Thoracic aorta (tissue), 2 donors: ENCODE results near the gene ZBED5. TPM values are rescaled to one million over a fixed set of nuclear protein-coding genes. Genes with fewer than 3 reads are reported as not detected.

Experiments
- ATAC-seq: fragments of 150-250 bp; one replicate; pipeline ENCODE4 v1.8.0; 2017; ENCODE audit warnings: low read depth; ENCODE audit not compliant: insufficient number of reproducible peaks, low FRiP score
- DNase-seq: peaks from one replicate; pipeline ENCODE4 v3.0.0-alpha.2; 2020; ENCODE audit warnings: low spot score
- H3K27ac ChIP-seq, 2 donors: fragments of 200-600 bp; sonication (generic); 1 replicate in 1 of 2; 2 replicates in 1 of 2; pipeline ENCODE4 v1.5.1; 2016; ENCODE audit warnings: mild to moderate bottlenecking in 2 of 2, moderate library complexity in 2 of 2
- H3K27me3 ChIP-seq: fragments of 200-600 bp; sonication (generic); replicated peaks from 2 replicates; pipeline ENCODE4 v1.6.0; 2016; ENCODE audit warnings: mild to moderate bottlenecking; ENCODE audit not compliant: insufficient read depth
- H3K36me3 ChIP-seq: fragments of 200-600 bp; sonication (generic); one replicate; pipeline ENCODE4 v1.5.1; 2016
- H3K4me1 ChIP-seq, 2 donors: fragments of 200-600 bp; sonication (generic); 1 replicate in 1 of 2; 2 replicates in 1 of 2; pipeline versions ENCODE4 v1.5.1 to v1.6.0; 2016; ENCODE audit warnings: low read depth in 2 of 2, mild to moderate bottlenecking in 1 of 2; ENCODE audit not compliant: control insufficient read depth in 1 of 2
- H3K4me3 ChIP-seq: fragments of 200-600 bp; sonication (generic); 2 replicates; pipeline ENCODE4 v1.5.1; 2016; ENCODE audit warnings: mild to moderate bottlenecking
- H3K9me3 ChIP-seq: fragments of 200-600 bp; sonication (generic); 2 replicates; pipeline ENCODE4 v1.5.1; 2016
- total RNA-seq, 2 donors: library from RNA; depleted of rRNA; stranded (reverse); fragments of >200 nt; gene quantifications; one replicate each; pipeline versions ENCODE4 v1.1.0 to v1.2.3, GENCODE V29; 2016
- TF ChIP-seq, protein P1 (sequence below): fragments of 200-600 bp; sonication (generic); IDR thresholded peaks from one replicate; pipeline ENCODE4 v1.5.1; 2019; ENCODE audit warnings: antibody characterized with exemption

ZBED5 gene
- total RNA-seq: 10 to 100 TPM; 37.4 to 39.7 TPM

DNA sequence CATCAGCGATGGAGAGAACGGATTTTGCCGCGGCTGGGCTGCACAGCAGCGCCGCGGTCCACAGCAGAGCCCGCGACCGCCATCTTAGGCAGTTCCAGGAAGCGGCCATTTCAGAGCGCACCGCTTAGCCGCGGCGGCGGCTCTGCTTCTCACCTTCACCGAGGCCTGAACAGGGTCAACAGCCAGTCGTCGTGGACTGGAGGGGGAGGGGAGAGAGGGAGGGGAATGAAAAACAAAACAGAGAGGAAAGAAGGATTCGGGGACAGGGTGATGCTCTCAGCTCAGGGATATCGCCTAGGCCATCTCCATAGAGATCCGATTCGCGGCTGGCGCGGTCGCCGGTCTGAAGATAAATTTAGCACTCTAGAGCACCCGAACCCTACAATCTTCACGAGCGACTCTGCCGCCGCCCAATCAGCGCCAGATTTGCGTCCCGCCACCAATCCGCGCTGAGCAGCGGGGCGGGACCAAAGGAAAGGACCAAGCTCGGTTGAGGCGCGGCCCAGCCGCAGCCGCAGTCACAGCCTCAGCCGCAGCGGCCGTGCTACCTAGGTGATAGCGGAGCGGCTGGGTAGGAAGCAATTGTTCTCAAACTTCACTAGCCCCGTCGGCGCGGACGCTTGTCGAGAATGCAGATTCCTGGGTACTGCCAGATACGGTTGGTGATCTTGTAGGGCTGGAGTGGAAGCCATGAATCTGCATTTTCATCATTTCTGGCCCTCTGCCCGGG is at the start of gene ZBED5:
ZBED5 (minus strand) TSS at position 345 of the 730 bp plus-strand sequence. CDS start 3,108 bp downstream, outside the sequence.
- H3K36me3 ChIP-seq: peaks cover 15% of the 10 kb centered on the region
- TF ChIP-seq, protein P1, sequence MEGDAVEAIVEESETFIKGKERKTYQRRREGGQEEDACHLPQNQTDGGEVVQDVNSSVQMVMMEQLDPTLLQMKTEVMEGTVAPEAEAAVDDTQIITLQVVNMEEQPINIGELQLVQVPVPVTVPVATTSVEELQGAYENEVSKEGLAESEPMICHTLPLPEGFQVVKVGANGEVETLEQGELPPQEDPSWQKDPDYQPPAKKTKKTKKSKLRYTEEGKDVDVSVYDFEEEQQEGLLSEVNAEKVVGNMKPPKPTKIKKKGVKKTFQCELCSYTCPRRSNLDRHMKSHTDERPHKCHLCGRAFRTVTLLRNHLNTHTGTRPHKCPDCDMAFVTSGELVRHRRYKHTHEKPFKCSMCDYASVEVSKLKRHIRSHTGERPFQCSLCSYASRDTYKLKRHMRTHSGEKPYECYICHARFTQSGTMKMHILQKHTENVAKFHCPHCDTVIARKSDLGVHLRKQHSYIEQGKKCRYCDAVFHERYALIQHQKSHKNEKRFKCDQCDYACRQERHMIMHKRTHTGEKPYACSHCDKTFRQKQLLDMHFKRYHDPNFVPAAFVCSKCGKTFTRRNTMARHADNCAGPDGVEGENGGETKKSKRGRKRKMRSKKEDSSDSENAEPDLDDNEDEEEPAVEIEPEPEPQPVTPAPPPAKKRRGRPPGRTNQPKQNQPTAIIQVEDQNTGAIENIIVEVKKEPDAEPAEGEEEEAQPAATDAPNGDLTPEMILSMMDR: peak; percentile 28
- H3K4me3 ChIP-seq: peak within 1 kb of the TSS; percentile 89
- H3K27me3 ChIP-seq: no peaks in the 10 kb centered on the region
- peak; percentile 93 for ATAC-seq
- H3K27ac ChIP-seq: peak within 1 kb of the TSS; percentile 98 to 99
- peaks cover 28 to 48% of the 10 kb centered on the region in 2 donors for H3K4me1 ChIP-seq
- peak; percentile 84 for DNase-seq
- H3K9me3 ChIP-seq: no peaks in the 10 kb centered on the region

DNA sequence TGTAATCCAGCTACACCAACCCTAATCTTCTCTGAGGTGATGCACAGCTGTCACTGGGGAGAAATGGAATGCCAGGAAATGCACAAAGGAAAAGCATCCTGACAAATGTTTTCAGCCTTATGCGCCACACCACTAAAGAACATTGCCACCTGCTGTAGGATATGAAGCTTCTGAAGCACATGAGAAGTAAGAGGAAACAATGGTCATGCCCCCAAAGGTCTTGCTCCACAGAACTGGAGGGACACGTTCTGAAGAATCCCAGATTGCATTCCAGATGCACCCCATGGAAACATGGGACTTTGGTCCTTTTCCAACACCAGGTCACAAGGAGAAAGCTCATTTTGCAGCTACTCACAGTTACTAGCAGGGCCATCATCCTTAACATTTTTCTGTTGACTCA is 48.7 kb upstream of the ZBED5 start:
- no peak for ATAC-seq
- no peaks in the 10 kb centered on the region for H3K9me3 ChIP-seq
- no peak overlapping the region for H3K4me3 ChIP-seq
- H3K4me1 ChIP-seq: peaks cover 0 to 24% of the 10 kb centered on the region in 2 donors
- H3K27ac ChIP-seq: no peak overlapping the region
- no peaks in the 10 kb centered on the region for H3K27me3 ChIP-seq
- H3K36me3 ChIP-seq: no peaks in the 10 kb centered on the region
- TF ChIP-seq, protein P1: no peak
- DNase-seq: no peak

DNA sequence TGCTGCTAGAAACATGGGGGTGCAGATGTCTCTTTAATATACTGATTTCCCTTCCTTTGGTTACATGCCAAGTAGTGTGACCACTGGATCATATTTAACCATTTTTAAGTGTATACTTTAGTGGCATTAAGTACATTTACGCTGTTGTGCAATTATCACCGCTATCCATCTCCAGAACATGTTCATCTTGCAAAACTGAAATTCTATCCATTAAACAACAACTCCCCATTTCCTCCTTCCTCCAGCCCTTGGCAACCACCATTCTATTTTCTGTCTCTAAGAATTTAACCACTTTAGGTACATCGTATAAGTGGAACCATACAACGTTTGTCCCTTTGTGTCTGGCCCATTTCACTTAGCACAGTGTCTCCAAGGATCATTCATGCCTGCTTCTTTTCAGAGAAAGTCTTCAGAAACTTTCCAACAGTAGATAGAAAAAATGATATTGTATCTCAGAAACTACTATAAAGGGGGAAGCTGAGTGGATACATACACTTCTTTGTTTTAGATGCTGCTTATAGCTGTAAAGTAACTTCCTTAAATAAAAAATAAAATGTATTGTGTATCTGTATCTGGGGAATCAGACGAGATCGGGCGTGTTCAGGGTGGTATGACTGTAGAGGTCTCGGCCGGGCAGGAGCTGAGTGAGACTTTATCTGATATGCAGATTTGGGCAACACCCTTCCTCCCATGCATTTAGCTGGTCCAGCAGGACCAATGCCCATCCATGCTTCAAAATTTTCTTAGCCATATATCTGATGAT is 44.6 kb upstream of the ZBED5 start:
- DNase-seq (no peak), ATAC-seq (no peak)
- Histone ChIP-seq H3K27me3 (no peaks in the 10 kb centered on the region), H3K27ac (peak overlapping the region; percentile 57 to 96), H3K9me3 (no peaks in the 10 kb centered on the region), H3K4me1 (peaks cover 19 to 39% of the 10 kb centered on the region in 2 donors), H3K36me3 (no peaks in the 10 kb centered on the region), H3K4me3 (no peak overlapping the region)
- TF ChIP-seq, protein P1: no peak

DNA sequence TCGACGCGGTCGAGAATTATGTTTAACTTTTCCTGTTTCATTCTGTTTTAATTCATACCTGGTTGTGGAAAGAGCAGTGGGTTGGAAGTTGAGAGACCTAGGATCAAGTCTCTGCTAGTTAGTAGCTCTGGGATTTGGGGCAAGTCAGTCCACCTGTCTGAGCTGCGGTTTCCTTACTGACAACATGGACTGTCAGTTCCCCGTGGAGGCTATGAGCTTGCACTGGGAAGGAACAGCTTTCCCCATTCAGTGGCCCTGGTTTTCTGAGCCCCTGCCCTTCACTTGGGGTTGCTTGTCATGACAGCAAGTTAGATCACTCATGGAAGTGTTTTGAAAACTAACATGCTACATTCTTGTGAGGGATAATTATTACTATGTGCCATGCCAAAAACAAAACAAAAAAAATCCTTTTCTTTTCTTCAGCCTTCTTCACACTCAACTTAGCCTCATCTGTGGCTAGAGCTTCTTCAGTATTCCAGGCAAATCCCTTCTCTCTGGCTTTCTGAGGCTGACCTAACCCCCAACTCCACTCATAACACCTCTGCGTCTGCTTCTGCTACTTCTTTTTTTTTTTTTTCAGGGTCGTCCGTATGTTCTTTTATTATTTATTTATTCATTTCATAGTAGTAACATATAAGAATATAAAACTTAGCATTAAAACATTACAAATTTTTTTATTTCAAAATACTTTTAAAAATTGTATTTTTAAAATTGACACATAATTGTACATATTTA is 43.0 kb upstream of the ZBED5 start:
- H3K9me3 ChIP-seq: no peaks in the 10 kb centered on the region
- no peaks in the 10 kb centered on the region for H3K36me3 ChIP-seq
- DNase-seq (no peak), ATAC-seq (no peak)
- peaks cover 19 to 39% of the 10 kb centered on the region in 2 donors for H3K4me1 ChIP-seq
- no peaks in the 10 kb centered on the region for H3K27me3 ChIP-seq
- peak overlapping the region; percentile 96 for H3K27ac ChIP-seq
- peak overlapping the region; percentile 15 for H3K4me3 ChIP-seq
- TF ChIP-seq, protein P1: no peak
